GM12878 (cell line): ENCODE results near the gene SF1.

ENCODE experiments used
- EP300 ChIP-seq, 2 experiments: fragments of 150-350 bp in 1 of 2; IDR thresholded peaks; 2 replicates each; pipeline ENCODE4 v1.6.1; 2011 to 2012; ENCODE audit warnings: low read depth in 2 of 2, low read length in 2 of 2, borderline replicate concordance in 1 of 2, improper control_type of control experiment in 1 of 2, inconsistent platforms in 1 of 2; ENCODE audit not compliant: control insufficient read depth in 1 of 2
- FOS ChIP-seq: IDR thresholded peaks from 3 replicates; pipeline ENCODE4 v1.6.1; 2011; ENCODE audit warnings: borderline replicate concordance; ENCODE audit not compliant: insufficient read length; ENCODE audit errors: extremely low read depth
- FOXM1 ChIP-seq: IDR thresholded peaks from 2 replicates; pipeline ENCODE4 v1.6.1; 2012; ENCODE audit warnings: low read depth, mild to moderate bottlenecking, inconsistent platforms, low read length, moderate library complexity
- MXI1 ChIP-seq: fragments of 150-350 bp; IDR thresholded peaks from 2 replicates; pipeline ENCODE4 v1.6.1; 2011; ENCODE audit warnings: low read depth, mild to moderate bottlenecking, inconsistent platforms, low read length, improper control_type of control experiment
- YY1 ChIP-seq: IDR thresholded peaks from 2 replicates; pipeline ENCODE4 v1.6.1; 2011; ENCODE audit warnings: low read depth, mild to moderate bottlenecking, low read length

GRCh38 chr11:64794526-64794925 lies 16.2 kb upstream of the SF1 start:
- no peak for TF ChIP-seq FOS
- no peak for TF ChIP-seq EP300 (IDR thresholded peaks at IDR 0.05; ENCODE audit: borderline replicate concordance in 1 of 2, control insufficient read depth in 1 of 2, low read depth in 2 of 2, low read length in 2 of 2)
- no peak for TF ChIP-seq MXI1
- no peak for TF ChIP-seq FOXM1
- no peak for TF ChIP-seq YY1
